Epithelial cell of proximal tubule (primary cell): ENCODE results near the gene SYNCRIP. TPM values are rescaled to one million over a fixed set of nuclear protein-coding genes. Genes with fewer than 3 reads are reported as not detected.

Experiments
- DNase-seq: peaks from one replicate; pipeline ENCODE4 v3.0.0-alpha.2; 2011; ENCODE audit warnings: low read depth
- H3K4me3 ChIP-seq: 2 replicates; pipeline ENCODE4 v1.5.1; 2011; ENCODE audit warnings: low read depth, mild to moderate bottlenecking, low read length
- total RNA-seq: library from RNA; depleted of rRNA; stranded (reverse); fragments of >200 nt; gene quantifications from 2 replicates; pipeline ENCODE4 v1.2.3, GENCODE V29; 2015
- TF ChIP-seq, protein P1 (sequence below): conservative IDR thresholded peaks from 2 replicates; pipeline ENCODE4 v1.5.1; 2012; ENCODE audit warnings: low read depth, mild to moderate bottlenecking, low read length

Gene SYNCRIP
- total RNA-seq, 1 donor from 2014 or later, result 59.3 TPM

DNA sequence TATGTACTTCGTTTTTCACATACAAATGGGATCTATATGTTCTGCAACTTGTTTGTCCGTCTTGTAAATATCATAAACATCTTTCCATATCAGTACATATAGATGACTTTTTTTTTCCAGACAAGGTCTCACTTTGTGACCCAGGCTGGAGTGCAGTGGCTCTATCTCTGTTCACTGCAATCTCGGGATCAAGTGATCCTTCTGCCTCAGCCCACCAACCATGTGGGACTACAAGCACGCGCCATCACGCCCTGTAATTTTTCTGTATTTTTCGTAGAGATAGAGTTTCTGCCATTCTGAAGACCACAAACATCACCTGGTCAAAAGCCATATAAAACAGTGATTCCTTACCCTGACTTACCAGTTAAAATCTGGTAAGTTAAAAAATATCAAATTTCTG is 37.7 kb upstream of the SYNCRIP start:
- TF ChIP-seq, protein P1, sequence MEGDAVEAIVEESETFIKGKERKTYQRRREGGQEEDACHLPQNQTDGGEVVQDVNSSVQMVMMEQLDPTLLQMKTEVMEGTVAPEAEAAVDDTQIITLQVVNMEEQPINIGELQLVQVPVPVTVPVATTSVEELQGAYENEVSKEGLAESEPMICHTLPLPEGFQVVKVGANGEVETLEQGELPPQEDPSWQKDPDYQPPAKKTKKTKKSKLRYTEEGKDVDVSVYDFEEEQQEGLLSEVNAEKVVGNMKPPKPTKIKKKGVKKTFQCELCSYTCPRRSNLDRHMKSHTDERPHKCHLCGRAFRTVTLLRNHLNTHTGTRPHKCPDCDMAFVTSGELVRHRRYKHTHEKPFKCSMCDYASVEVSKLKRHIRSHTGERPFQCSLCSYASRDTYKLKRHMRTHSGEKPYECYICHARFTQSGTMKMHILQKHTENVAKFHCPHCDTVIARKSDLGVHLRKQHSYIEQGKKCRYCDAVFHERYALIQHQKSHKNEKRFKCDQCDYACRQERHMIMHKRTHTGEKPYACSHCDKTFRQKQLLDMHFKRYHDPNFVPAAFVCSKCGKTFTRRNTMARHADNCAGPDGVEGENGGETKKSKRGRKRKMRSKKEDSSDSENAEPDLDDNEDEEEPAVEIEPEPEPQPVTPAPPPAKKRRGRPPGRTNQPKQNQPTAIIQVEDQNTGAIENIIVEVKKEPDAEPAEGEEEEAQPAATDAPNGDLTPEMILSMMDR, result no peak
- no peak for DNase-seq
- peak overlapping the region; percentile 92 for H3K4me3 ChIP-seq

DNA sequence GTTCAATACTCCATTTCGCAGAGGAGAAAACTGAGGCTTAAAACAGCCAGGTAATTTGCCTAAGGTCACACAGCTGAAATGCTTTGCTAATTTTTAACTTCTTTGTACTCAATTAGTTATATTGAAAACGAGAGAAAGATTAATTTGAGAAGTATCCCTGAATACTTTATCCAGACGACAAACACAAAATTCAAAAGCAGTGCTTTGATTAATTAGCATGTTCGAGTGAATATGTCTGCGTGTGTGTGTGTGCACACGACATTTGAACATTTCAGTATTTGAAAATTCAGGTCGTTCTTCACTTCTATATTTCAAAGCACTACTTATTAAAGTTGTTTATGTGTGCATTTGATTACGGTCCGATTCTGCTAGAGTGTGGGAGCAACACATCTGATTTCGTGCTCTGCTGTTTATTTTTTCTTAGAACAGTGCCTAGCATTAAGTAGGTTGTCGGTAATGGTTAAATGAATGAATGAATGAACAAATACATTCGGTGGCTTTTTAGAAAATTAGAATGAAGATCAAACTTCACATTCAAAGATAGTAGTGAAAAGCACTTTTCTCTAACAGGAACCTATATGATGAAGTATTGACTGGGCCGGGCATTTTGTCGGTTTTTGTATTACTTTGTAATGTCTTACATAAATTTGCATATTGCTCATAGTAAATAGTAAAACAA is 36.9 kb upstream of the SYNCRIP start:
- H3K4me3 ChIP-seq, result peak overlapping the region; percentile 92
- DNase-seq, result no peak
- TF ChIP-seq, protein P1, result no peak

DNA sequence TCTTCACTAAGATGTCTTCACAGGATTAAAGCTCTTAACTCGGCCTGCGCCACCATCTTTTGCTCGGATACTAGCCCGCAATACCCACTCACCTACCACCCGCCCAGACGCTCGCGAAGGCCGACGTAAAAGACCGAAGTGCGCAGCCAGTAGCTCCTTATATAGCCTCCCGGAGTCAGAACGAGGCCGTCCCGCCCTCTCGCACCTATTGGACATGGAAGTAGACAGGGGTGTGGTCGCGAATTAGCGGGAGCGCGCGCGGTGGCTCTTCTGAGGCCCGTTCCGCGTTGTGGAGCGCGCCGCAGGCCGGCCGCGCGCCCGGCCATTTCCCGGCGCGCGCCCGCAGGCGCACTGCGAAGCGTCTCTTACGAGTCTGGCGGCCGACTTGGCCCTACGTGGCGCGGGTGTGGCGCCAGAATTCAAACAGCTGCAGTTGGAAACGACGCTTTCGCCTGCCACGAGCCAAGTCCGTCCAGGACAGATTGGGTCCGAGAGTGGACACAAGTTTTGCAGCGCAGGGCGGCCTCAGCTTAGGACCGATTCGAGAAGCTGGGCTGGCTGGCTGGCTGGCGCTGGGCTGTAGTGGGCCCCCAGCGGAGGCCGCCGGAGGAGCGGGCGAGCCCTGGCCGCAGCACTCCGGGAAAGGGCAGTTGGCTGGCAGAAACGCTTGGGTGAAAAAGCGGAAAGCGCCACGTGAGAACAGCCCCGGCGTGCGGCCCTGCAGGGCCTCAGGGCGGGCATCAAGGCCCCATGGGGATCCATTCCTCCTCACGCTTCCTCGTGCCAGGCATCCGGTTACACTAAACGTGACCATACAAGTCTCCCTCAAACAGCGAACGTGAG is 36.1 kb upstream of the SYNCRIP start:
- peak overlapping the region; percentile 92 for H3K4me3 ChIP-seq
- peak; percentile 69 for DNase-seq
- TF ChIP-seq, protein P1, result no peak

DNA sequence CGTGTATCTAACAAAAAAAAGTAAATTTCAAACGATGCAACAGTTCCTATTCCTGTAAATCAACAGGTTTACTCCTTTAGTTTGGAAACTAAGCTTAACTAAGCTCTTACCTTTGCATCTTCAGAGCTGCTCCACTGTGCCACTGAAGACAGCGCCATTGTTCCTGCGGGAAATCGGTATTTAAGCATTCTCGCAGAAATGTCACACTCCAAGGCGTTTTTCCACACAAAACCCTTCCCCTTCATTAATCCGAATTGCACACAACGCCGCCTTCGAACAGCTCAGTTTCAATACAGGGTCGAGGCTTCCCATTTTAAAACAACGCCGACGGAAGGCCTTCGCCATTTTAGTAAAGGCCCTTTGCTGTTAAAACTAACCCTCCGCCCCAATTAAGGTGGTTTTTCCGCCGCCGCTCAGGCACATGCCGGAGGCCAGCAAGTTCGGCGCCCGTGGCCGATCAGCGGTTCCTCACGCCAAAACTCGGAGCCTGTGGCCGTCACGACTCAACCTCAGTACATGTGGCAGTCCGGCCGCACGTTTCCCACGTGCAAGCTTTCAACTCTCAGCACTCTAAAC is 35.4 kb upstream of the SYNCRIP start:
- TF ChIP-seq, protein P1, result no peak
- peak overlapping the region; percentile 92 for H3K4me3 ChIP-seq
- DNase-seq, result no peak

DNA sequence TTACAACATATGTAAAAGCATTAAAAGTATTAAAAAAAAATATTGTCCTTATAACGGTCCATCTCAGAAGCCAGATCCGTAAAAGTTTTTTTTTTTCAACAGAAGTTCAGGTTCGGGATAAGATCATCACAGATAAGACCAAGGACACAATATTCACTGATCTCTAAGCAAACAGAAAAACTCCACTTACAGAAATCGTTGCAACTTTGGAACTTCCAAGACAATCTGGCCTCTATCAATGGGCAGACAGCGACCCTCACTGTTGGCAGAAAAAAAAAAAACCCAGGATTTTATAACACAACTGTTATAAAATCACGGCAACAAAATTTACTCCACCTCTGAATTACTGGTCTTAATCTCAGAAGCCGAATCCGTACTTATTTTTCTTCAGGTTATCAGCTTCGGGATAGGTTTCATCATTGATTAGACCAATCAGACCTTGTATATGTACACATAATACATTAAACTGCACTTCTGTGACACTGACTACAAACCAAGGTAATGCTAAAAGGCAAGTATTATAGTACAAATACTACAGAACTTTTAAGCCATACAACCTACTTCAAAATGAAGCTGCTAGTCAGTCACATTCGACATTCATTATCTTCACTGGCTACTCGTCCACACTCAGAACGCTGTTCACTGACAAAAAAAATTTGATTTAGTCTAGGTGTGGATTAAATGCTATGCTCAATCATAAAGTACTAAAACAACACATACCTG is 34.7 kb upstream of the SYNCRIP start:
- TF ChIP-seq, protein P1, result peak; percentile 44
- DNase-seq, result no peak

DNA sequence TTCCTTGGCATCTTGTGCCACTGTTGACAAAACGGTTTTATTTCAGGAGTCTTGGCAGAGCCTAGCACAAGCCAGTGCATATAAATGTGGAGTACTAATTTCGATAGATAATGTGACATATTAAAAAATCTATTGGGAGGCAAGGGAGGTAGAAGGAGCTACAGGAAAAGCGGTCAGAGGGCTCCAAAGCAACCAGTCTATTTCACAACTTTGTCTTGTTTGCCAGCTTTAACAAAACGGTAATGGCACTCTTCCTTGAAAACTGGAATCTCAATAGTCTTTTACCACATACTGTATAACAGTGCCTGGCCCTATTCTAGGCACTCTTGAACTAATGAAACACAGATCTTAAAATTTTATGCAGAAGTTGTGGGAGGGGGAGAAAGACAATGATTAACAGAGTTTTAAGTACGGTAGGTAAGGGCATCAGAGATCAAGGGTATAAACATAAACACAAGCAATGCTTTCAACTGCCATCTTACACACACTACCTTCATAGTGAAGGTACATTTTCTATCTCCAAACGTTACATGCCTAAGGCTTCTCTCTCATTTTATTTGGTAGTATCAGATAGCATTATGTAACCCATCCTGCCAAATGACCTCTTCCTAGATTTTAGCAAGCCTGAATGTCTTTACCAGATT is 33.5 kb upstream of the SYNCRIP start:
- TF ChIP-seq, protein P1, result no peak
- no peak for DNase-seq
- peak overlapping the region; percentile 92 for H3K4me3 ChIP-seq

More for the DNA sequence above, 34.7 kb upstream of the SYNCRIP start:
- H3K4me3 ChIP-seq, result peak overlapping the region; percentile 92
